Mucosa of descending colon (tissue), 3 donors: ENCODE measurements around the gene USP10. TPM values are rescaled to one million over a fixed set of nuclear protein-coding genes. Genes with fewer than 3 reads are reported as not detected.

Source experiments
- ATAC-seq: fragments of 200-7000 bp; cut with Tn5 transposase; one replicate; pipeline ENCODE4 v1.9.1; 2020; ENCODE audit warnings: mild to moderate bottlenecking, moderate library complexity
- DNase-seq, 3 donors: peaks; one replicate each; pipeline ENCODE4 v3.0.0-alpha.2; 2020
- H3K36me3 ChIP-seq: fragments of 200-600 bp; one replicate; pipeline ENCODE4 v1.8.0; 2021; ENCODE audit warnings: low read depth, mild to moderate bottlenecking
- H3K4me1 ChIP-seq: fragments of 200-600 bp; one replicate; pipeline ENCODE4 v1.8.0; 2021; ENCODE audit warnings: low read depth, mild to moderate bottlenecking
- H3K4me3 ChIP-seq: fragments of 200-600 bp; one replicate; pipeline ENCODE4 v1.8.0; 2021; ENCODE audit warnings: mild to moderate bottlenecking
- H3K9me3 ChIP-seq: fragments of 200-600 bp; one replicate; pipeline ENCODE4 v1.8.0; 2021; ENCODE audit warnings: mild to moderate bottlenecking
- intact Hi-C, 2 donors: fragments of 100-400 bp; cut with DNase I in 1 of 2; cut with micrococcal nuclease in 1 of 2; formaldehyde crosslinking; loops; one replicate each; pipeline versions ENCODE4 v1.11.0 to v1.11.1; 2022; cut with DNase I, micrococcal nuclease
- total RNA-seq, 3 donors: library from RNA; stranded (reverse); fragmentation: NEBNext Ultra II Directional in 2 of 3; extraction: Animal tissue kit (Norgen Biotek cat#: 25700) in 2 of 3; gene quantifications; one replicate each; pipeline versions ENCODE4 v1.2.1 to v1.2.4, GENCODE V29; 2021 to 2023
- TF ChIP-seq, protein P1 (sequence below): fragments of 200-600 bp; IDR thresholded peaks from one replicate; pipeline ENCODE4 v1.8.0; 2022; ENCODE audit warnings: antibody characterized with exemption, mild to moderate bottlenecking
- donor health status: DM: no; HTN: no; CAD: no; lungs with moderate emphysema.
- donor health status: DM: no; HTN: no; CAD: no.
- donor health status: DM: no; HTN: yes; CAD: no.

Gene USP10
- total RNA-seq, 3 donors from 2014 or later, result 65.1 to 76.9 (median 72.4) TPM

DNA sequence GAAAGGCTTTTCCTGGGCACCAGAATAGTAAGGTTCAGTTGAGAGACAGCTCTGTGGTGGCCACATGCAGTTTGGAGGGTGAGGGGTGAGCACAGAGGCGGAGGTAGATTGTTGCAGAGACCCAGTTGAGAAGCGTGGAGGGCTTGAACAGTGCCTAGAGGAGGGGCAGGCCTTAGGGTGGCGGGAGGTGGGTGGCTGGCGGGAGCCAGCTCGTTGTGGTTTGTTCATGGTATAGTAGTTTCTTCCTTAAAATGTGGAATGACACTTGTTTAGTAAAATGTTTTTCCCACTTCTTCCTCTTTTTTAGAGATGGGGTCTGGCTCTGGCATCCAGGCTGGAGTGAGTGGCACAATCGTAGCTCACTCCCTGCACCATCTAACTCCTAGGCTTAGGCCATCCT lies 14.2 kb downstream of the USP10 start:
- TF ChIP-seq, protein P1, sequence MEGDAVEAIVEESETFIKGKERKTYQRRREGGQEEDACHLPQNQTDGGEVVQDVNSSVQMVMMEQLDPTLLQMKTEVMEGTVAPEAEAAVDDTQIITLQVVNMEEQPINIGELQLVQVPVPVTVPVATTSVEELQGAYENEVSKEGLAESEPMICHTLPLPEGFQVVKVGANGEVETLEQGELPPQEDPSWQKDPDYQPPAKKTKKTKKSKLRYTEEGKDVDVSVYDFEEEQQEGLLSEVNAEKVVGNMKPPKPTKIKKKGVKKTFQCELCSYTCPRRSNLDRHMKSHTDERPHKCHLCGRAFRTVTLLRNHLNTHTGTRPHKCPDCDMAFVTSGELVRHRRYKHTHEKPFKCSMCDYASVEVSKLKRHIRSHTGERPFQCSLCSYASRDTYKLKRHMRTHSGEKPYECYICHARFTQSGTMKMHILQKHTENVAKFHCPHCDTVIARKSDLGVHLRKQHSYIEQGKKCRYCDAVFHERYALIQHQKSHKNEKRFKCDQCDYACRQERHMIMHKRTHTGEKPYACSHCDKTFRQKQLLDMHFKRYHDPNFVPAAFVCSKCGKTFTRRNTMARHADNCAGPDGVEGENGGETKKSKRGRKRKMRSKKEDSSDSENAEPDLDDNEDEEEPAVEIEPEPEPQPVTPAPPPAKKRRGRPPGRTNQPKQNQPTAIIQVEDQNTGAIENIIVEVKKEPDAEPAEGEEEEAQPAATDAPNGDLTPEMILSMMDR, result no peak
- H3K4me3 ChIP-seq, result no peak overlapping the region
- no peaks in the 10 kb centered on the region for H3K9me3 ChIP-seq
- no peaks in the 10 kb centered on the region for H3K36me3 ChIP-seq
- no peak for ATAC-seq
- intact Hi-C loops, result no loop called here
- peaks cover under 1% of the 10 kb centered on the region for H3K4me1 ChIP-seq
- DNase-seq, result no peak

- ATAC-seq (no peak), DNase-seq (no peak)
- no peaks in the 10 kb centered on the region for H3K9me3 ChIP-seq
- peaks cover 4% of the 10 kb centered on the region for H3K4me1 ChIP-seq
- H3K4me3 ChIP-seq, result no peak overlapping the region
- H3K36me3 ChIP-seq, result no peaks in the 10 kb centered on the region
- TF ChIP-seq, protein P1, result no peak
- intact Hi-C loops, result no loop called here
Measured at GRCh38 chr16:84715424-84715823, 15.6 kb downstream of the USP10 start.

DNA sequence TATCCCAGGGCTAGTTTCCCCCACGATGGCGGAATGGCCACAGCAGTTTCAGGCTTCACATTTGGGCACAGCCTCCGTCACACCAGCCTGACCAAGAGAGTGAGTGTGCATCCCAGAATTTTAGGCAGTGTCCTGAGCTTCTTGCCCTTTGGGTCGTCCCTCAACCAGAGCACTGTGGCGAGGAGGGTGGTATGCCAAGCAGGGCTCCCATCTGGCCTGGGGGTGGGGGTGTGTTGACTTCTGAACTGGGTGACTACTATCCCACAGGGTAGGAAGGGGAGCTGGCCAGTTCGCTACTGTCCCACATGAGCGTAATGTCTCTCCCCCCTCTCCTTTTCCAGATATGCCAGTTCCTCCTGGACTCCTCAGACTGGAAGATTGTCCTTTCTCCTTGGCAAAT lies 16.1 kb downstream of the USP10 start:
- Histone ChIP-seq H3K4me1 (peaks cover 4% of the 10 kb centered on the region), H3K9me3 (no peaks in the 10 kb centered on the region), H3K4me3 (no peak overlapping the region), H3K36me3 (no peaks in the 10 kb centered on the region)
- DNase-seq, result no peak
- TF ChIP-seq, protein P1, result no peak
- no peak for ATAC-seq
- intact Hi-C loops, result no loop called here

GRCh38 chr16:84716740-84717139 lies 16.9 kb downstream of the USP10 start:
- Histone ChIP-seq H3K4me1 (peaks cover 4% of the 10 kb centered on the region), H3K9me3 (no peaks in the 10 kb centered on the region), H3K36me3 (no peaks in the 10 kb centered on the region), H3K4me3 (no peak overlapping the region)
- ATAC-seq (no peak), DNase-seq (no peak)
- intact Hi-C loops, result no loop called here
- TF ChIP-seq, protein P1, result no peak

GRCh38 chr16:84717484-84717883 lies 17.7 kb downstream of the USP10 start:
- DNase-seq, result no peak
- H3K4me1 ChIP-seq, result peaks cover 4% of the 10 kb centered on the region
- TF ChIP-seq, protein P1, result no peak
- no peaks in the 10 kb centered on the region for H3K9me3 ChIP-seq
- H3K36me3 ChIP-seq, result no peaks in the 10 kb centered on the region
- intact Hi-C loops, result no loop called here
- no peak for ATAC-seq
- H3K4me3 ChIP-seq, result no peak overlapping the region

DNA sequence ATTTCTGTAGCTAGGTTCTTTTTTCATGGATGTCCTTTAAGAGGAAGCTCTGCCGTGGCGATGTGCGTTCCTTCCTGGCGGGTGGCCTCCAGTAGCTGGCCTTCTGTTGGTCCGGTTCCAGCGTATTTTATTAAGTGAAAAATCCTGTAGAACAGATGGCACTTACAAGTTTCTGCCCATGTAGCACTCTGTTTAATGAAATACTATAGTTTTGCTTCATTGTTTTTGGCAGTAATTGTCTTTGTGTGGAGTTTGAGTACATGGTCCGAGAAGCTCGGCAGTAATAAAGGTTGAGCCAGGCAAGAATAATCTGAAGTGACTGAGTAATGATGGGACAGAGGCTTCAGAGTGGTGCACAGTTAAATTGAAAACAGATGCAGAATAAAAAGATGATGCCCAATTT lies 20.4 kb downstream of the USP10 start:
- intact Hi-C loops, result loop anchor here (5.0 to 10.0 kb wide), 3 partner anchors 48 to 205 kb away; no protein-coding TSS in a partner anchor
- no peak for DNase-seq
- TF ChIP-seq, protein P1, result no peak
- ATAC-seq, result no peak
- H3K9me3 ChIP-seq, result no peaks in the 10 kb centered on the region
- peaks cover 22% of the 10 kb centered on the region for H3K4me1 ChIP-seq
- H3K4me3 ChIP-seq, result no peak overlapping the region
- no peaks in the 10 kb centered on the region for H3K36me3 ChIP-seq
